K562 (cell line): ENCODE results near the gene FANCI. TPM values are rescaled to one million over a fixed set of nuclear protein-coding genes. Genes with fewer than 3 reads are reported as not detected.

Source experiments
- ATAC-seq: fragments of 200-7000 bp; cut with Tn5 transposase; 3 replicates; pipeline ENCODE4 v1.9.1; 2020; ENCODE audit warnings: moderate library complexity
- BruUV-seq: library from RNA; stranded (reverse); fragments of 400-500 nt; replicated peaks from 2 replicates; lab custom pipeline; 2021; lab: Mats Ljungman, UMichigan
- CTCF ChIA-PET: fragments of 300-600 bp; formaldehyde crosslinking; extraction: SDS; loops from one replicate; lab custom pipeline; 2021; ENCODE audit warnings: low intra/inter-chr PET ratio; lab: Yijun Ruan, JAX
- POLR2A ChIA-PET: fragments of 300-600, 350-650 bp; sonication (Branson Sonifier 250); formaldehyde crosslinking; extraction: SDS; loops from one replicate; lab custom pipeline; 2021; ENCODE audit warnings: antibody characterized with exemption, inconsistent platforms; lab: Yijun Ruan, JAX
- DNase-seq, 4 experiments: peaks; one replicate each; pipeline versions ENCODE4 v3.0.0 to v3.0.0-alpha.2; 2011 to 2018; ENCODE audit warnings: low spot score in 3 of 4, mixed read lengths in 3 of 4; ENCODE audit errors: extremely low read depth in 1 of 4
- FAIRE-seq: peaks from 2 replicates; lab custom pipeline; 2011; peaks lifted over from hg19 to GRCh38; lab: Jason Lieb, UNC
- H2AFZ ChIP-seq: 2 replicates; pipeline ENCODE4 v1.6.0; 2011; ENCODE audit warnings: low read depth, low read length, control low read depth, inconsistent platforms
- H3K27ac ChIP-seq: fragments of 200-600 bp; 3 replicates; pipeline ENCODE4 v1.8.0; 2011; ENCODE audit warnings: low read depth, mild to moderate bottlenecking, control low read depth, inconsistent platforms, low read length, moderate library complexity, mixed read lengths; ENCODE audit errors: extremely low read depth
- H3K27me3 ChIP-seq, 2 experiments: fragments of 300-600 bp in 1 of 2; 2 replicates in 1 of 2; 3 replicates in 1 of 2; pipeline versions ENCODE4 v1.6.0 to v1.8.0; 2011; ENCODE audit warnings: inconsistent platforms in 2 of 2, low read length in 2 of 2, mild to moderate bottlenecking in 1 of 2, mixed read lengths in 1 of 2, moderate library complexity in 1 of 2; ENCODE audit not compliant: control insufficient read depth in 2 of 2, insufficient read depth in 2 of 2
- H3K36me3 ChIP-seq: fragments of 300-600 bp; 3 replicates; pipeline ENCODE4 v1.8.0; 2011; ENCODE audit warnings: mild to moderate bottlenecking, low read length, inconsistent platforms; ENCODE audit not compliant: control insufficient read depth, insufficient read depth
- H3K4me1 ChIP-seq, 2 experiments: fragments of 200-600 bp in 1 of 2; replicated peaks in 1 of 2; 2 replicates in 1 of 2; 3 replicates in 1 of 2; pipeline versions ENCODE4 v1.5.1 to v1.8.0; 2011; ENCODE audit warnings: inconsistent platforms in 2 of 2, low read length in 2 of 2, mild to moderate bottlenecking in 1 of 2, mixed read lengths in 1 of 2, moderate library complexity in 1 of 2; ENCODE audit not compliant: control insufficient read depth in 2 of 2, insufficient read depth in 2 of 2
- H3K4me2 ChIP-seq: 2 replicates; pipeline ENCODE4 v1.6.1; 2011; ENCODE audit warnings: low read length, control low read depth, inconsistent platforms, mixed read lengths; ENCODE audit not compliant: insufficient read depth
- H3K4me3 ChIP-seq: fragments of 200-600 bp; sonication (generic), shearing (Covaris generic); 2 replicates; pipeline ENCODE4 v1.5.1; 2016; ENCODE audit warnings: control low read depth, inconsistent platforms
- H3K79me2 ChIP-seq: fragments of 200-600 bp; 3 replicates; pipeline ENCODE4 v1.8.0; 2011; ENCODE audit warnings: low read length, inconsistent platforms; ENCODE audit not compliant: control insufficient read depth, insufficient read depth
- H3K9ac ChIP-seq, 2 experiments: 2 replicates each; pipeline versions ENCODE4 v1.6.0 to v1.6.1; 2011; ENCODE audit warnings: low read depth in 2 of 2, low read length in 2 of 2, control low read depth in 1 of 2, inconsistent platforms in 1 of 2, mild to moderate bottlenecking in 1 of 2, mixed read lengths in 1 of 2; ENCODE audit not compliant: insufficient read depth in 1 of 2
- H3K9me1 ChIP-seq: one replicate; pipeline ENCODE4 v1.6.0; 2011; ENCODE audit warnings: inconsistent platforms, mild to moderate bottlenecking, low read length, moderate library complexity; ENCODE audit not compliant: control insufficient read depth, insufficient read depth
- H3K9me3 ChIP-seq: replicated peaks from 2 replicates; pipeline ENCODE4 v1.5.1; 2011; ENCODE audit warnings: low read depth, low read length, inconsistent platforms; ENCODE audit not compliant: control insufficient read depth, insufficient read depth
- H4K20me1 ChIP-seq: replicated peaks from 2 replicates; pipeline ENCODE4 v1.6.1; 2011; ENCODE audit warnings: low read length, inconsistent platforms, mixed read lengths; ENCODE audit not compliant: control insufficient read depth, insufficient read depth
- ATF1 ChIP-seq, 2 experiments: fragments of 450-650 bp in 1 of 2; IDR thresholded peaks; 2 replicates each; pipeline ENCODE4 v1.6.1; 2016; ENCODE audit warnings: missing compliant biosample characterization in 1 of 2, missing genetic modification characterization in 1 of 2
- CBFA2T3 ChIP-seq: fragments of 450-650 bp; IDR thresholded peaks from 2 replicates; pipeline ENCODE4 v1.6.1; 2017
- CREM ChIP-seq: IDR thresholded peaks from 2 replicates; pipeline ENCODE4 v1.6.1; 2014; ENCODE audit warnings: antibody characterized with exemption, low read depth
- GMEB1 ChIP-seq: fragments of 250-450 bp; sonication (Bioruptor Pico); IDR thresholded peaks from 2 replicates; pipeline ENCODE4 v1.4.0; 2020; ENCODE audit warnings: mild to moderate bottlenecking
- ILK ChIP-seq: fragments of 450-650 bp; IDR thresholded peaks from 2 replicates; pipeline ENCODE4 v1.6.1; 2016; ENCODE audit warnings: missing genetic modification characterization, low read depth, mild to moderate bottlenecking, missing compliant biosample characterization, moderate library complexity, borderline replicate concordance
- NCOA6 ChIP-seq: fragments of 450-650 bp; IDR thresholded peaks from 2 replicates; pipeline ENCODE4 v1.6.1; 2017; ENCODE audit warnings: mild to moderate bottlenecking
- PRMT5 ChIP-seq: sonication (generic); formaldehyde crosslinking; IDR thresholded peaks from 2 replicates; pipeline ENCODE4 v1.5.0; 2020; ENCODE audit warnings: missing genetic modification reagents
- VEZF1 ChIP-seq: fragments of 200-800 bp; sonication (Bioruptor generic); IDR thresholded peaks from 2 replicates; pipeline ENCODE4 v1.6.1; 2017; ENCODE audit warnings: missing genetic modification characterization, missing compliant biosample characterization
- ZNF395 ChIP-seq: fragments of 200-800 bp; sonication (Bioruptor generic); IDR thresholded peaks from 2 replicates; pipeline ENCODE4 v1.6.1; 2017; ENCODE audit warnings: missing genetic modification characterization, missing compliant biosample characterization
- ZNF740 ChIP-seq, 3 experiments: fragments of 200-800 bp in 1 of 3; sonication (Bioruptor generic) in 1 of 3; sonication (generic) in 1 of 3; formaldehyde crosslinking in 1 of 3; IDR thresholded peaks; 2 replicates each; pipeline versions ENCODE4 v1.6.1 to v1.8.0; 2016 to 2022; ENCODE audit warnings: mild to moderate bottlenecking in 2 of 3, missing compliant biosample characterization in 2 of 3, missing genetic modification characterization in 2 of 3, missing genetic modification reagents in 1 of 3
- whole genome bisulfite sequencing: fragments of 100-300 bp; shearing (Covaris generic); methylation state at CpG from one replicate; pipeline ENCODE4 v1.1.6; 2016; ENCODE audit warnings: low coverage, mixed read lengths; ENCODE audit not compliant: insufficient coverage; ENCODE audit errors: missing lambda C conversion rate; 5-methylcytosine and 5-hydroxymethylcytosine counted together
- in situ Hi-C: fragments of 300-500 bp; cut with MboI; formaldehyde crosslinking; loops from 4 replicates; pipeline ENCODE4 v1.15.0; 2018; ENCODE audit warnings: inconsistent platforms, mixed read lengths
- intact Hi-C: fragments of 100-400 bp; cut with micrococcal nuclease; formaldehyde crosslinking; loops from 2 replicates; pipeline ENCODE4 v1.14.2; 2022
- polyA plus RNA-seq, 8 experiments: library from polyadenylated mRNA; depleted of rRNA in 4 of 8; stranded (reverse) in 5 of 8; unstranded in 3 of 8; fragments of >200 nt; fragmentation: Nextera tagmentation in 2 of 8; fragmentation: Illumina TruSeq in 1 of 8; extraction: Ambion mirVana in 2 of 8; extraction: Trizol in 1 of 8; gene quantifications; 2 replicates each; pipeline versions ENCODE4 v1.2.1 to v1.2.3, GENCODE V29; 2011 to 2014; ENCODE audit warnings: inconsistent platforms in 1 of 8, missing spikeins in 1 of 8
- total RNA-seq, 7 experiments: library from RNA; depleted of rRNA in 6 of 7; stranded (reverse); fragments of >200 nt in 6 of 7; fragmentation: Illumina TruSeq in 2 of 7; extraction: Trizol in 2 of 7; gene quantifications; 2 replicates each; pipeline versions ENCODE4 v1.2.1 to v1.2.3, GENCODE V29; 2011 to 2021; ENCODE audit warnings: low replicate concordance in 1 of 7

Gene FANCI
- total and polyA plus RNA-seq, 9 of the 15 experiments (the other 6 are each of a cell fraction or from before 2014, with no cell fraction given), result 72.1 to 165 (median 131) TPM

GRCh38 chr15:89361451-89362202, 117.8 kb downstream of the FANCI start (continued):
- no peak for TF ChIP-seq NCOA6
- TF ChIP-seq GMEB1 (CRISPR knock-in tag), result no peak
- TF ChIP-seq ILK (tag), result no peak
- TF ChIP-seq PRMT5 (CRISPR knock-in tag), result peak; percentile 96

GRCh38 chr15:89362203-89363101, 118.7 kb downstream of the FANCI start:
- Histone ChIP-seq H3K9me1 (peaks cover 4% of the 10 kb centered on the region), H3K4me3 (no peak overlapping the region), H3K4me1 (peaks cover 0 to 45% of the 10 kb centered on the region in 2 experiments; a peak in 3 of 5 replicates), H2AFZ (no peak overlapping the region), H3K9ac (no peak overlapping the region; a peak in 1 of 4 replicates), H3K4me2 (no peak overlapping the region), H3K79me2 (no peaks in the 10 kb centered on the region), H4K20me1 (peaks cover 25% of the 10 kb centered on the region), H3K9me3 (no peaks in the 10 kb centered on the region), H3K36me3 (no peaks in the 10 kb centered on the region), H3K27ac (no peak overlapping the region), H3K27me3 (peaks cover 62 to 93% of the 10 kb centered on the region in 2 experiments)
- no peak for ATAC-seq
- CTCF ChIA-PET, result interaction anchor here (0.6 to 1.7 kb wide), 5 partner anchors 27 to 484 kb away, joined by 3 to 7 read pairs (median 3); no protein-coding TSS in a partner anchor
- 5% methylated on average over 37 of the region's 73 CpGs for WGBS
- no TSS peak for BruUV-seq
- TF ChIP-seq ZNF740 (CRISPR knock-in tag; IDR thresholded peaks at IDR 0.05) (peak; percentile 65; the same call in 1 of the 2 replicates), ZNF740 (tag; IDR thresholded peaks at IDR 0.05) (peak in 1 of 2 experiments; percentile 72; a peak in 2 of 4 replicates), ATF1 (CRISPR knock-in tag; IDR thresholded peaks at IDR 0.05) (no peak), ATF1 (tag; IDR thresholded peaks at IDR 0.05) (peak; percentile 71), CBFA2T3 (no peak), VEZF1 (peak; percentile 50), ZNF395 (CRISPR knock-in tag) (0 out of 2 replicates have a peak, but pooled peaks have one; percentile 6), CREM (peak; percentile 70)
- intact Hi-C loops (no loop called here), in situ Hi-C loops (loop anchor here (5.0 kb wide), 1 partner anchor 45 kb away; no protein-coding TSS in a partner anchor)
- FAIRE-seq, result no peak
- POLR2A ChIA-PET, result interaction anchor here (0.6 kb wide), 3 partner anchors 10 to 66 kb away, joined by 3 to 4 read pairs (median 3); no protein-coding TSS in a partner anchor
- peak in 2 of 4 experiments; percentile 35 to 40 for DNase-seq
